Activated CD8-positive, alpha-beta memory T cell treated with anti-CD3 and anti-CD28 coated beads for 48 hours (primary cell): Measurements from ENCODE around the gene BEAN1.
A peak's percentile ranks its signal among the peaks of the same experiment; 100 is the strongest.
"Not testable (repeated sequence)": the region's sequence is repeated elsewhere in the genome, so short reads cannot be mapped to it uniquely, and the experiment has no call there.

Experiments
- DNase-seq, 3 experiments: peaks; one replicate each; pipeline ENCODE4 v3.0.0-alpha.2; 2020; ENCODE audit warnings: low read depth in 2 of 3, low spot score in 2 of 3

BEAN1 gene

DNA sequence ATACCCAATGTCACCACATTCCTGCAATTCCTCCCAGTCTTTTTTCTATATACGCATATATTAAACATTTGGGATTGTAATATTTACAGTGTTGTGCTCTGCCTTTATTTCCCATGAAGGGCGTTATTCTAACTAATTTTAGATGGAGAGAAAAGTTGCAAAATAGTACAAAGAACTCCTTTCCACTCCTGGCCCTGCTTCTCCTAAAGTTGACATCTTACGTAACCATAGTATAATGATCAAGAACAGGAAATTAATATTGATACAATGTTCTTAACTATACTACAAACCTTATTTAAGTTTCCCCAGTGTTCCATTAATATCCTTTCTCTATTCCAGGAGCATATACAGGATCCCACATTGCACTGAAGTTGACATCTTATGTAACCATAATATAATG is 76.5 kb downstream of the BEAN1 start:
- DNase-seq = no peak

DNA sequence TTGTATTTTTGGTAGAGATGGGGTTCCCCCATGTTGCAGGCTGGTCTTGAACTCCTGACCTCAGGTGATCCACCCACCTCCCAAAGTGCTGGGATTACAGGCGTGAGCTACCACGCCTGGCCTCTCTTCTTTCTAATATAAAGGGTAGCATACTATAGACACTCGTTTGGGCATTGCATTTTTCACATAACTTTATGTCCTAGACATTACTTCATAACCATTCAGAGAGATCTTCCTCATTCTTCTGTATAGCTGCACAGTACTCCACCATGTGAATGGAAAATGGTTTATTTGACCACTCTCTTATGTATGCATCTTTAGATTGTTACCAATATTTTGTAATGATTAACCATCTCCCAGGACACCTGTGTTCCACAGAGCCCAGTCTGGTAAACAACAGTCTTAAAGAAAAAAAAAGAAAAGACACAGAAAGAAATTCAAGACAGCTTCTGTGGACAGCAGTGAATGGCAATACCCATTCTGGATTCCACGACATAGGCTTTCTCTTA is 80.7 kb downstream of the BEAN1 start:
- no peak for DNase-seq

DNA sequence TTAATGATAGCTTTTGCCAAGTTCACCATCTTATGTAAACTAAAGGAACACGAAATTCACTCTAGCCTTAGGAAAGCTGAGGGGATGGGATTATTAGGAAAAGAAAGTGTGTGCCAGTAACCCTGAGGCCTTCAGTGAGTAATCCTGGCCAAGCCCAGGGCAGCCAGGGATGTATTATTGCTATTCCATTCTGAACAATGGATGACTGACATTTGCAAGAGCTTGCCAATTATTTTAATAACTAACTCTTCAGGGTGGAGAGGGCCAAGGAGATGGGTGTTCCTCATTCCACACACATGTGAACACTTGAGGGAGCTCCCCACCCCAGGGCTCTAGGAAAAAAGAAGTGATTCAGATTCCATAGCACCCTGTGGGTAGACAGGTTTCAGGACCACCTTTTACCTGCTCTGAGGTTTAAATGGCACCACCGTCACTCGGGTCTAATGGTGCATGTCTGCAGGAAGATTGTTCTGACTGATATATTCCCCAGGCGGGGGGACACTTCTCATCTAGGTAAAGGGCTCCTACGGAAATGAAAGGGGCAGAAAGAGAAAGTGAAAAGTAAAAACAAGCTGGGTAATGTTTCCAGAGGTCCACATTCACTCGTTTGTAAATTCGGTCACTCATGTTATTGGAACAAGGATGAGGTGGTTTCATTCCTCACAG is 81.3 kb downstream of the BEAN1 start:
- DNase-seq = no peak

DNA sequence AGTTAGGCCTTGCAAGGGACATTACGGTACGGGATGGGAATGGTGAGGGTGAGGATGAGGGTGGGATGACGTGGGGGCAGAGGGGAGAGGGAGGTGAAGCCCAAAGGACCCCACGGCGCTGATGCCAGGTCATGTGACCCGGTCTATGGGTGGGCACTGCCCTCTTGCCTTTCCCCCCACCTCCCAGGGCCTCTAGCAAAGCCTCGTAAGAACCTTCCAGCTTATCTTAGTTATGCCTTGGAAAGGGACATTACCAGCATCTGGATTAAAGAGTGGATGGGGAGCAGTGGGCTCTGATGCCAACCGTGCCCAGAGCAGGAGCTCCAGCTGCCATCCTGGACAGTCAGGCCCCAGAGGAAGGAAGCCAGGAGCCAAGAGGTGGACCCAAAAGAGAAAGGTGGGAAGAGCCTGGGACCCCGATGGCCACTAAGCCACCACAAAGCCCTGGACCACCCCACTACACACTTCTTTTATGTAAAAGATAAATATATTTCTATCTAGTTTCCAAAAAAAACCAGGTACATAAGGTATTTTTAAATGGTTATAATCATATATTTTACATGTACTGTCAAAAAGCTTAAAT is 81.9 kb downstream of the BEAN1 start:
- DNase-seq = no peak

DNA sequence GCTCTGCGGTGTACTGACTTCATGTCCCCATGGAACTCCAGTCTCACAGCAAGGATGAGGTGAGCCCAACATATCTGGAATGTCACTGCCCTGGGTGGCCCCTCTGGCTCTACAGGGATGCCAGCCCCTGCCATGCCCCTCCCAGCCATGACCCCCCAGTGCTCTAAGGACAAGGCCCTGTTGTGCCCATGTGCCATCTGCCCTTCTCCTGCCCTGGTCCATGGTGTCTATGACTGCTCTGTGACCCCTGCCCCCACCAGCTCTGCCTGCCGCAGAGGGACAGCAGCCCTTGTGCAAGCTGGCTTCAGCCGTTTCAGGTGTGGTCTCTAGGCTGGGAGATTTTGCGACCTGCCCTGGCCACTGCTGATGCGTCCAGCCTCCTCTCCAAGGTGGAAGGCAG is 82.5 kb downstream of the BEAN1 start:
- DNase-seq = no peak

DNA sequence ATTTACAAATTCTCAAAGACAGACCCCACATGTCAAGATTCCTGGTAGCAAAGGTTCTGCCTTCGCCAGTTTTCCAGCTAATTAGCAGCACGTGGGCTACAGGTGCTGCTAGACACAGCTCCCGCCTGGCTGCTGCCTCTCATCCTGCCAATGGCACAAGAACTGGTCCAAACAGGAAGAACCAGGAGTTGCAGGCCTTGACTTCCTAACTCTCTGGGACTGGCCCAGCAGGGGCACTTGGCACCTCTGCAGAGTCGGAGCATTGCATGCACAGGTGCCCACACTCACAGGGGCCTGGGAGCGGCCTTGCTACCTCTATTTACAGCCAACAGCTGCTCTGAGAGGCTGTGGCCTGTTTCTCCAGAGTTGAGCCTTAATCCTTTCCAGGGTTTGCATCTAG is 83.2 kb downstream of the BEAN1 start:
- no peak for DNase-seq

DNA sequence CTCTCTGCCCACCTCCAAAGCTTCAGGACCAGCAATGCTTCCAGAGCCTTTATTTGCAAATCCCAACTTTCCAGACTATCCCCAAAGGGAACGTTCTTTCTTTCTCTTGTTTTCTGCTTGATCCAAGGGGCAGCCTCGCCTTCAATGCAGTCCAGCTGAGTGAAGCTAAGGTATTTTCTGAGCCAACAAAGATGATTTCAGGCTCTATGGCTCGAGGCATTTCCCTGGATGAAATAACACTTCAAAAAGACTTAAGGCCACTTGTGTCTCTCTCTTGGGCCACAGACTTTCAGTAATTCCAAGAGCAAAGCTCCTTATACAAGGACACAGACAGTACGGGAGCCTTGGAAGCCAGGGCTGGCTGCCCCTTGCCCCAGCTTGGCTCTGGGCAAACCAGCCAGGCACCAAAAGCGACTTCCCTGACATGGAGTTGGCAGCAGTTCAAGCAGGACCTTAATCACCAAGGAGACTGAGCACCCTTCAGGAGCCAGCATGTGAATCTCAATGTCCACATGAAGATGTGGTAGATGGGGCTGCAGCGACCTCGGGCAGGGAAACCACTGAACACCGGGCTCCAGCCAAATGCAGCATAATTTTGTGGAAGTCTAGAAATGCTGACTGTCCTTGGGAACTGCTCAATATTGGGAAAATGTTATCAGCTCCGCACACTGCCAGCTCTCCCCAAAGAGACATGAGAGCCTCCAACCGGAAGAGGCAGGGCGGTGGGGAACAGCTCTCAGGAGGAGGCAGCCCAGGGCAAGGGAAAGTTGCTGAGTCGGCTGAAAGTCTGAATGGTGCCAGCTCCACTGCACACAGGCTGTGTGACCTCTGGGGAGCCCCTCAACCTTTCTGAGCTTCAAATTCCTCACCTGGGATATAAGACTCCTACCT is 83.9 kb downstream of the BEAN1 start:
- DNase-seq = no peak

DNA sequence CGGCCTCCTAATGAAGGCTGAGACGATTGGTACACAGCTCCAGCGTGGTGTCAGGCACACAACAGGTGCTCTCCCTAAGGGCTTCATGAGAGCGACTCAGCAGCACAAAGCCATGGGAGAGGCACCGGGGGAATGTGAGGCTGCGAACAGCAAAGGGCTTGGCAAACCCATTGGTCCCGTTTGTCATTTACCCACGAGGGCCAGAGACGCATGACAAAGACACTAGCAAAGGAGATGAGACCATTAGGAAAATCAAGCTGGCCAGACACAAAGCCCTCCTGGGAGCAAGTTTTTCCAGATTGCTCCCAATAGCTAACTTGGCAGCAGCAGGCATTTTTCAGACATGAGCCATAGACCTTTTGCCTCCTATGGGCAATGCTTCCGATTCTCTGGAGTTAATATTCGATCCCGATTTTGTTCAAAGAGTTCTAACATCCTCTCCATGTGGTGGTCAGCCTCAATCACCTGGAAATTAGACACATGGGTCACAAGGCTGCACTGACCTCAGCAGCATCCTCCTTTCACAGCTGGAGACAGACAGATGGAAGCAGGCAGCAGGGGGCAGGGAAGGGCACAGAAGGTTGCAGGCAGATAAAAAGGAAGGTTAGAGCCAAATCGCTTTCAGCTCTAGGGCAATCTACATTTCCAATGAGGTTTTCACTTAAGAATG is 84.6 kb downstream of the BEAN1 start:
- no peak for DNase-seq

DNA sequence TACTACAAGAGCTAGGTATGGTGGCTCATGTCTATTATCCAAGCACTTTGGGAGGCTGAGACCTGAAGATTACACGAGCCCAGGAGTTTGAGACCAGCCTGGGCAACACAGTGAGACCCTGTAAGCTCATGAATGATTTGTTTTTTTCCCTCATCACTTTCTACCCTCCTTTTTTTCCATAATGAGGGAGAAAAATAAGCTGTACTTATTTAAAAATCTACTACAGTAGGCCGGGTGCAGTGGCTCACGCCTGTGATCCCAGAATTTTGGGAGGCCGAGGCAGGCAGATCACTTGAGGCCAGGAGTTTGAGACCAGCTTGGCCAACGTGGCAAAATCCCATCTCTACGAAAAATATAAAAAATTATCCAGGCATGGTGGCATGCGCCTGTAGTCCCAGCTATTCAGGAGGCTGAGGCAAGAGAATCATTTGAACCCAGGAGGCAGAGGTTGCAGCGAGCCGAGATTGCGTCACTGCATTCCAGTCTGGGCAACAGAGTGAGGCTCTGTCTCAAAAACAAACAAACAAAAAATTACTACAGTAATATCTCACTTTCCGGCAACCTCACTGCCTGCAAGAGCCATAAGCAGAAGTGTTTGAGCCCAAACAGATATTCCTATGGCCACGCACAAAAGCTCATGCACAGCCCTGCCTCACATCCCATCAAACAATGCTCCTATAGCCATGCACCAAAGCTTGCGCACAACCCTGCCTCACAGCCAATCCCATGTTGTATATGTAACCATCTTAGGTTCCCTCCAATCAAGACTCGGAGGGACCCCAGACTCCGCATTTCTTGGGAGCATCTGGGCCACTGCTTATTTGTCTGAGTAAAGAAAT is 85.4 kb downstream of the BEAN1 start:
- no peak for DNase-seq

DNA sequence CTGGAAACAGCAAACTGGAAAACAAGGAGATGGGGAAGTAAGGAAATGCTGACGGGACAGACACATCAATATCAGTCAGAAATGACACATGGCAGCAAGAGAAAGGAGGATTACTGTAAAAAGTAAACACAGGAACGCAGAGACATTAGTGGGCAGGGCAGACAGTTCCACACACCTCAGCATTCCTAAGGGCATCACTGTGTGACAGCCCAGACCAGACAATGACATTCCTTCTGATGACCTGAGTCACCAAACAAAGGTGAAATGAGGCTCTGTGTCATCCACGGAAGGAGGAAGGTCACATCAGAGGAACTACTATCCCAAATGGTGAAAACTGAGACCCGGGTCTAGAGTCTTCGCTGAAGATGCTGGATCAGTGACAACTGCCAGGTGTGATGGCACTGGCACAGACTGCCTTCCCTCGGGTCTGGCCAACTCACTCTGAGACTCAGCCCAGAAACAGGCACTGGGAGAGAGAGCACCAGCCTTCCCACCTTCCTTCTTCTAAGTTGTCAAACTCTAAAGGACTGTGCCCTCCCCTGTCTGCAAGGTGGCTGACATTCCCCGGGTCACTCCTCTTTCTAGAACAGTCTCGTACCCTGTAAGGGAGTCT is 86.1 kb downstream of the BEAN1 start:
- DNase-seq = no peak

DNA sequence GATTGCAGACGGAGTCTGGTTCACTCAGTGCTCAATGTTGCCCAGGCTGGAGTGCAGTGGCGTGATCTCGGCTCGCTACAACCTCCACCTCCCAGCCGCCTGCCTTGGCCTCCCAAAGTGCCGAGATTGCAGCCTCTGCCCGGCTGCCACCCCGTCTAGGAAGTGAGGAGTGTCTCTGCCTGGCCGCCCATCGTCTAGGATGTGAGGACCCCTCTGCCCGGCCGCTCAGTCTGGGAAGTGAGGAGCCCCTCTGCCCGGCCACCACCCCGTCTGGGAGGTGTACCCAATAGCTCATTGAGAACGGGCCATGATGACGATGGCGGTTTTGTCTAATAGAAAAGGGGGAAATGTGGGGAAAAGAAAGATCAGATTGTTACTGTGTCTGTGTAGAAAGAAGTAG is 87.3 kb downstream of the BEAN1 start:
- not testable (repeated sequence) for DNase-seq

DNA sequence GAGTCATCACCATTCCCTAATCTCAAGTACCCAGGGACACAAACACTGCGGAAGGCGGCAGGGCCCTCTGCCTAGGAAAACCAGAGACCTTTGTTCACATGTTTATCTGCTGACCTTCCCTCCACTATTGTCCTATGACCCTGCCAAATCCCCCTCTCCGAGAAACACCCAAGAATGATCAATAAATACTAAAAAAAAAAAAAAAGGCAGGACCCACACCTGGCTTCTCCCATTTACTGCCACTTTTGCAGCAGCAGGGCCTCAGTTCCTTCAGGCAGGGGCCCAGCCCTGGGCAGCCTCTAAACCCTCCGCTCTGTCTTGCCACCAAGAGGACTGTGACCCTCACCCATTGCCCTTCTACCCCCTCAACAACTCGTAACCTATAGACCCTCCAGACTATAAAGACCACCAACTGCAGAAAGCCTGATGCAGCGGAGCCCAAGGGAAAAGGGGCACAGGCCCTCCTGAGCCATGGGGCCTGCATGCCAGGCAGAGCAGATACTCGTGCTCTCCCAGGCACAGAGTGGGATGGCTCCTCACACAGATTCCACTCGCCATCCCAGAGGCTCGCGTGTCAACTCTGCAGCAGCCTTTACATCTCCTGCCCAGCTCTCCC is 88.0 kb downstream of the BEAN1 start:
- DNase-seq = not testable (repeated sequence)

DNA sequence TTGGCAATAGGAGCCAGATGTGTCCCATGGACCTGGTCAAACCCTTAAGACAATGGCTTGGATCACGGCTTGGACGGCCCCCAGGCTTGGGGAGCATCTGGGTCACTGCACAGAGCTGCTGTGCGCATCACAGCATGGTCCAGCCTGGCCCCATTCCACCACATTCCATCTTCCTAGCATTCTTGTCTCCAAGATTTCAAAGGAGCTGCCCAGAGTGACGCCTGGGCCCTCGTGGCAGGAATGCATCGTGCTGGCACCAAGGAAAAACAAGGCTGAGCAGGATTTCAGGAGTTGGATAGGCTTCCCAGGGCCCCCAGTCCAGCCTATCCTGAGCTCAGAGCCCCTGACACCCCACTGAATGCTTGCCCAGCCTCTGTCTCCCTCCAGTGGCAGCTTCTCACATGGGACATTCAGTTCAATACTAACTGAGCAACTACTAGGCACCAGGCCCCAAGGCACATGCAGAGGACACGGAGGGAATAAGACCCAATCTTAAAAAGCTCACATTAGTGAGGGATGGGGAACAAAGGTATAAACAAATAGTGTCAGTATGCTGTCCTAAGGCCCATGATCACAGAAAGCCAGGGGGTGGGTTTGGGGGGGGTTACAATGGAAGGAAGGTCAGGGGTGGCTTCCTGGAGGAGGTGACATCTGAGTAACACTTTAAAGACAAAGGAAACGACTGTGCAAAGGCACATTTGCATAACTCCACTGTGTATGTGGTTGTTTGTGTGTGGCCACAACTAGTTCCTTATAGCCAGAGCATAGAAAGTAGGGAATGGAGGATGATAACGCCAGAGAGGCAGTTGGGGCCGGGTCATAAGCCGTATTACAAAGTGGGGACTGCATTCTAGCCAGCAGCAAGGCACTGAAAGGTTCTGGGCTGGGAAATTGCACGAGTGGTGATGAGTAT is 88.8 kb downstream of the BEAN1 start:
- DNase-seq = no peak

DNA sequence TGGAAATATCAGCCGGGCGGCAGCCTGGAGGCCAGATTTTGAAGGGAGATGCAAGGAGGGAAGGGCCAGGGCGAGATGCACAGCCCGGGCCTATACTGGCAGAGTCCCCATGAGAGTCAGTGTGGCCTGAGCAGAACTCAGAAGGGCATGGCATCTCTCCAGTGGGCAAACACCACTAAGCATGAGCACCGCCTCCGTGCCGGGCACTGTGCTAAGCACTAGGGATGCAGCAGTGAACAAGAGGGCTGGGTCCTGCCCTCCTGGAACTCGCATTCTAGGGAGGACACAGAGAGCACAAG is 89.4 kb downstream of the BEAN1 start:
- DNase-seq = no peak

DNA sequence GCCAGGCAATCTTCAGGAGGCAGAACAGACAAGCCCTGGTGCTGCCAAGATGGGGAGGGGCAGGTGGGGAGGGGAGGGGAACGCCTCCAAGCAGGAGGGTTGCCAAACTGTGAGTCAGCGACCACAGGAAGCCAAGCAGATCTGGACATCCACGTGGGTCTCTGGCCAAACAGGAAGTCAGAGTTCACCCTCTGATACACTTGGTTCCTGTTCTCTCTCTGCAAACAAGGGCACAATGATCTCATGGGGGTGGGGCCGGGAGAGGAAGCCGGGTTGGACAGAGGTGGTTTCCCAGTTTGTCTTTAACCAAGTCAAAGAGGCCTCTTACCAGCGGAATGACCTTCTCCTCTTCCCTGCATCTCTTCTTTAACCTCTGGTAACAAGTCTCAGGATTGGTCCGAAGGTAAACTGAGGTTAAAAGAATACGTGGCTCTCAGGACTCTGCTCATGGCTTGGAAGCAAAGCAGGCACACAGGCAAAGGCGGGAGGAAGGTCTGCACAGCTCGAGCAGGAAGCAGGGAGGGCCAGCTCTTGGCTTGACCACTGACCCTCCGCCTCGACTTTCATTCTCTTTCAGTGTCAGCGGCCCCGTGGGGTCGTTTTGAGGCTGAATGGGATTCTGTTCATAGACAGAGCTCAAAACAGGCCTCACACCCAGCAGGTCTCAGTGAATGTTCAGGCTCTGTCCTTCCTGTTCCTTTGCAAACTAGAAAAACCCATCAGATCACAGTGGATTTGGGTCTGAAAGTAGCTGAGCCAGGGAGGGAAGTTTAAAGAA is 89.9 kb downstream of the BEAN1 start:
- peak in 2 of 3 experiments; percentile 53 to 69 for DNase-seq

DNA sequence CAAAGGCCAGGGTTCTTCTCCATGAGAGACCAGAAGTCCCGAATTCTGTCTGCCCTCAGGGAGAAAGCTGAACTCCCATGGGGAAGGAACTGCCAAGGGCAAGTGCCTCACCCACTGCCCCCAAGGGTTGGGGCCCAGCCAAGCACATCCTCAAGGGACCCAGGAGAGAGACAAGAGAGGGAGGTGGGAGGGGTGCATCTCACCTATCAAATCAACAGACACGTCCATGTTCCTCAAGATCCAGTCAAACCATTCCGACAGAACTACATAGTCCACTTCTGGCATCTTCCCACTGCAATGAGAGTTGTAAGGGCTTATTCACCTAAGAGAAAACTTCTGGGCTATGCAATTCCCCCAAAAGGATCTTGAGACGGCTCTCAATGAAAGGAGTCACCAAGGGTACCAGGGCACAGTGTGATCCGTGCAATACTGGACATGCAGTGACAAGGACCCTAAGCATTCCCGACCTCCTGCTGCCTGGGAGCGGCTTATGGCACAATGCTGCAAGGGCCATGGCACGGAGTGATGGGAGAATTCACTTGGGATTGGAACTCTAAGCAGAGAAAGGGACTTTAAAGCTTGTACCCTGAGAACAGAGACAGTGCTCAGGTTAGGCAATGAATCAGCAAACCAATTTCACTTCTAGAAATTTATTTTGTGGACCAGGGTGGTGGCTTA is 90.6 kb downstream of the BEAN1 start:
- no peak for DNase-seq
